HG02981 (cell line): Measurements from ENCODE around the gene MTG2.

Source experiments
- ATAC-seq: cut with Tn5 transposase; IDR thresholded peaks from one replicate; pipeline ENCODE4 v1.9.1; 2021; ENCODE audit warnings: mild to moderate bottlenecking, moderate library complexity; ENCODE audit not compliant: unreplicated experiment

Gene MTG2

DNA sequence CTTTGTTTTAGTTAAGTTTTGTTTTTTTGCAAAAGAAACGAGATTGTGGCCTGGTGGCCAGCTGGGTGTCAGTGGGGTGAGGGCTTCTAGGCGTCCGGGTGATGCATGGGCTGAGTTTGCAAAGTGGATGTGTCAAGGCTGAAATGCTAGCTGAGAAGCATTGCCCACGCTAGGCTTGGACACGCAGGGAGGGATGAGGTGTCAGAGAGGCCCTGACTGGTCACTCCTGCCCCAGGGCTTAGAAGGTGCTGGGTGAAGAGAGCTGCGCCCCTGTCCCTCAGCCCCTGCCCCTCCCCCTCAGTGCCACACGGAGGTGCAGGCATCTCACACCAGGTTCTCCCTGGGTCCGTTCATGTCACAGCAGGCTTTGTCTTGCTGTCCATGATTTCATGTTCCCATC lies 63.6 kb downstream of the MTG2 start:
- no peak for ATAC-seq

DNA sequence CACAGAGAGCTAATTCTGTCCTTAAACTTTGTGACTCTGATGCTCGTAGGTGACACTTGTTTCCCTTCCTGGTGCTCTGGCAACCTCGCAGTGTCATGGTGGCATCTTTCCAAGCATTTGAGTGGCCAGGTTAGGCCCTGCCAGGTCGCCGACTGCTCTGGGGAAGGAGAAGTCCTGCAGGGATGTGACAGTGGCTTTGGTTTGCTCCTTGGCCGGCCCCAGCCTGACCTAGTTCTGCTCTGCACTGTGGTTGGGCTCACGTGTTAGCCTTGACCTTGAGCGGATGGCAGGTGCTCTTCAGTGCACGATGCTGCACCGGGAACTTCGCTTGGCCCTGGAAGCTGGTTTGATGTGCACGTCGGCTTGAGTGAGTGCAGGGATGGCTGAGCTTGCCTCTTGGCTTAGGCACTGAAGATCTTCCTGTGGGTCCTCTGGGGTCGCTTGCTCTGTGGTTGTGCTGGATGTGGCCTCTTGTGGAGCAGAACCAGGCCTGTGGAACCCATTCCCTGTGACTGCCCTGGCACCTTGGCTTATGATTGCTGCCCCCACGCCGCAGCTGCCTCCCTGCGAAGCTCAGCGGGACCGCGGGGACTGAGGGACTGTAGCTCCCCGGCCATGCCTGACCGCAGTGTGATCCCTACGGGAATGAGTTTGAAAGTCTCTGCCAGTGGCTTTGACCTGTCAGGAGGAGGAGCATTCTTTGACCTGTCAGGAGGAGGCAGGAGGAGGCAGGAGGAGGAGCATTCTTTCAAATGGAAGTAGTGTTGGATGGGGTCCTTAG lies 64.2 kb downstream of the MTG2 start:
- no peak for ATAC-seq

DNA sequence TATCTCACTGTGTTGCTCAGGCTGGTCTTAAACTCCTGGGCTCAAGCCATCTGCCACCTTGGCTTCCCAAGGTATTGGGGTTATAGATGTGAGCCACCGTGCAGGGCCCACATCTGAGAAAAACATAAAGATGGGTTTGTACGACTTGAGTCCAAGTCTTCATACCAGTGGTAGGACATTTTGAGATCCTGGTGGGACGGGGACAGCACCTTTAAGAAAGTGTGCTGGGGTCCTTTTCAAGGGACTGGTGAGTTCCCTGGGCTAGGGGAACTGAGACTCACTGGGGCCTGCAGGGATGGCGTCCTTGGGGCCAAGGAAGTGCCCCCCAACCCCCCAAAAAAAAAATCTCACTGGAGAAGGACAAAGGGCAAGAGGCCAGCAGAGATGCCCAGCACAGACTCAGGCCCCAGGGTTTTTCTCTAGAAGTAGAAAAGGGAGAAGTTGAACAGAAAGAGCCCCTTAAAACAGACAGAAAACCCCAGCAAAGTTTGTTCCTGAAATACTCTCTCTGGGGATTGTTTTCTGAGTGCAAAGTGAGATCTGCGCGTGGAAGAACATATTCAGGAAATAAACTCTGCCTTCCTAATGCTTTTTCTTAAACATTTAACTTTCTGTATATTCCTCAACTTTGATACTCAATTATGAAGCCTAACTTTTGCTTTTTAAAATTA lies 66.2 kb downstream of the MTG2 start:
- ATAC-seq = no peak

DNA sequence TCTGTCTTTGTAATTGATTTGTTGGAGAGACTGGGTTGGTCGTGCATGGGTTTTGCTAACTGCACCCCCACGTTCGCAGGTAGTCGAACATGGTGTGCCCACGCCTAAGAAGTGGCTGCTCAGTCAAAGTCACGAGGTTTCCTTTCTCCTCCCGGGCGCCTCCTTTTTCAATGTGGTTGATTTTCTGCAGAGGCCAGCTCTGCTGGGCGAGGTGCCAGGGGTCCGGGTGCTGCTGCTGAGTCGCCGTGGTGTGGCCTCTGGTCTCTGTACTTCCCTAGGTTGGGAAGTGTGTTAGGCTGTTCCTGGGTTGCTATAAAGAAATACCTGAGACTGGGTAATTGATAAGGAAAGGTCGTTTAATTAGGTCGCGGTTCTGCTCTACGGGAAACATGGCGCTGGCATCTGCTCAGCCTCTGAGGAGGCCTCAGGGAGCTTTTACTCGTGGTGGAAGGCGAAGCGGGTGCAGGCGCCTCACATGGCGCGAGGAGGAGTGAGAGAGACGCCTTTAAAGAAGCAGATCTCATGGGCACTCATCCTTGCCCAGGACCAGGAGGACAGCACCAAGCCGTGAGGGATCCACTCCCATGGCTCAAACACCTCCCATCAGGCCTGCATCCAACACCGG lies 69.6 kb downstream of the MTG2 start:
- no peak for ATAC-seq
